LNCAP (cell line): ENCODE data around the gene MAP4.

Source experiments
- CTCF ChIP-seq: fragments of 450-650 bp; IDR thresholded peaks from 2 replicates; pipeline ENCODE4 v1.5.1; 2017; ENCODE audit warnings: mild to moderate bottlenecking

Gene MAP4

GRCh38 chr3:48016301-48016973 is at the start of gene MAP4:
TSS of gene MAP4 (minus strand) at chr3:48016416. CDS start at chr3:47998860, 17,556 bp downstream.
- TF ChIP-seq CTCF = no peak

GRCh38 chr3:48065035-48065434 is 48.8 kb upstream of the MAP4 start:
- TF ChIP-seq CTCF = no peak

- TF ChIP-seq CTCF = no peak
Measured at GRCh38 chr3:48064292-48064829, 48.1 kb upstream of the MAP4 start.

- TF ChIP-seq CTCF = no peak
Measured at GRCh38 chr3:48058091-48058490, 41.9 kb upstream of the MAP4 start.

GRCh38 chr3:48057521-48057920 is 41.3 kb upstream of the MAP4 start:
- no peak for TF ChIP-seq CTCF

GRCh38 chr3:48047841-48048464 is 31.7 kb upstream of the MAP4 start:
- no peak for TF ChIP-seq CTCF

GRCh38 chr3:48042071-48042760 is 26.0 kb upstream of the MAP4 start:
- TF ChIP-seq CTCF = no peak
